NCI-H2029 (cell line): ENCODE data around the gene DMRTB1.

ENCODE experiments used
- DNase-seq: peaks from one replicate; lab custom pipeline; 2025; lab: John Stamatoyannopoulos, UW

Gene DMRTB1

DNA sequence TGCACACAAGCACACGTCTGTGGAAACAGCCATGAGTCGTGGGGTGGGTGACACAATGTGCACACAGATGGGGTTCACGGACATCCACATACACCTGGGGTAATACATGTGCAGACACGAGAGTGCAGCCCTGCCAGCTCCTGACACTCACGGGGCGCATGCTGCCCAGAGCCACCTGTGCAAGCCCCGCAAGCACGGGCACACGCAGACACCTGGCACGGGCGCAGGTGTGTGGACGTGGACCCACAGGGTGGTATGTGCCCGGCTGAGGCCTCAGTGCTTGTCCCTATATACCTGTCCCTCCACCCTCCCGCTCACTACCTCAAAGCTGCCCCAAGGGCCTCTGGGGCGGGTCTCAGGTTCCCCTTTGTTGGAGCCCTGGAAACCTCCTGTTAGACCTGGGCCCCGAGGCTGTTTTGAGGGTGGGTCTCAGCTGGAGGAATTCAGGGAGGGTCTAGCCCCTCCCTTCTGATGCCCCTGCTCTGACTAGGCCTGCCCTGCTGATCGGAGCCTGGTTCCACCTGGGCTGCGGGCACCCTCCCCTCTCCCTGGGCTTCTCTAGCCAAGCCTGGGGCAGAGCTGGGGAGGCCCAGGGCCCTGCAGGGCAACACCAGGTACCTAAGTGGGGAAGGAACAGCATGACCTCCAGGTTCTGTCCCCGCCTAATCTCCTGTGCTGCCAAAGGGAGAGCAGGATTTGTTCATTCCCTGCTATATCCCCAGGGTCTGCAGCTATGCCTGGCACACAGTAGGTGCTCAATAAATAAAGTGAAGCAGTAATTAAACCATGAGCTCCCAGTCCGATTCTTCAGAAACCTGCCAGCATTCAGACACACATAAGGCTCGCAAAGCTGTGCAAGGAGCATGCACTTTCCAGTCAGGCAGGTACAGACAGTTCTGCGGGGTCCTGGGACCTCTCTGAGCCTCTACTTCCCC is 49.1 kb downstream of the DMRTB1 start:
- no peak for DNase-seq

DNA sequence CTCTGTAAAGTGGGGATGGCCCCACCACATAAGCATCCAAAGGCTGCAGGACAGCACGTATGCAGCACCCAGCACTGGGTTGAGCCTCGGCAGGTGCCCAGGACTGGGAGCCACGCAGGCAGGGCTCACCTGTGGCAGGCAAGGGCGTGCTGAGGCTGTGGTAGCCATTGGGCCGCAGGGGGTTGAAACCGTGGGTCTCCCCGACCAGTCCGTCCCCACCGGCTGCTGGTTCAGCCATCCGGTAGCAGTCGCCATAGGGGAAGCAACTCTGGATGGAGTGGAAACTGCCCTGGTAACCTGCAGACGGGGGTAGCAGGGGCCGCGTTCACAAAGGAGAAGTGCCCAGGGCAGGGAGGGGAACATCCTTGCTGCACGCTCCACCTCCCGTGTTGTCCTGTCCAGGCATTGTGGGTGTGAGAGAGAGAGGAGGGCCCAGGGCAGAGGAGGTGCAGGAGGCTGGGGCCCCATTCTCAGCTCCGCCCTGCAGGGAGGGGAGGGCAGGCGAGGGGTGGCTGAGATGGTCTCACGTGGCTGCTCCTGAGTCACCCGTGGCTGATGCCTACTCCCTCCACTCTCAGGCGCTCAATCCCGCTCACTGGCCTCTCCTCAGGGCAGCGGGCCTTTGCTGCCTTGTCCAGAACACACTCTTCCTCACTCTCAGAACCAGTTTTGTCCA is 49.9 kb downstream of the DMRTB1 start:
- DNase-seq, result no peak

DNA sequence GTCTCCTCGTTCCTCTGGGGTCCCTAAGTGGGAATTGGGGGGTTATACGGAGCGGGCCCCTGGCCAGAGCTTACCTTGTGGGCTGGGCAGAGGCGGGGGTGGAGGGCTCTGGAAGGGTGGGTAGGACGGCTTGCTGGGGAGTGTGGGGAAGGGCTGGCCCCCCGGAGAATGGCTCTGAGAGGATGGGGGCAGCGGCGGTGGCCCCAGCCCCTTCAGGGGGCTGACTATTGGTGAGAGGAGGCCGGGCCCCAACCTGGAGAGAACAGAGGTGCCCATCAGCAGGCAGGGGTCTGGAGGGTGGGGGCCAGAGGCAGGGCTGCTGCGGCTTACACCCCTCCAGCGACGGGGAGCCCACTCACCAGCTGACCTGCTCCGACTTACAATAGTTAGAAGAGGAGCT is 50.6 kb downstream of the DMRTB1 start:
- DNase-seq, result no peak

DNA sequence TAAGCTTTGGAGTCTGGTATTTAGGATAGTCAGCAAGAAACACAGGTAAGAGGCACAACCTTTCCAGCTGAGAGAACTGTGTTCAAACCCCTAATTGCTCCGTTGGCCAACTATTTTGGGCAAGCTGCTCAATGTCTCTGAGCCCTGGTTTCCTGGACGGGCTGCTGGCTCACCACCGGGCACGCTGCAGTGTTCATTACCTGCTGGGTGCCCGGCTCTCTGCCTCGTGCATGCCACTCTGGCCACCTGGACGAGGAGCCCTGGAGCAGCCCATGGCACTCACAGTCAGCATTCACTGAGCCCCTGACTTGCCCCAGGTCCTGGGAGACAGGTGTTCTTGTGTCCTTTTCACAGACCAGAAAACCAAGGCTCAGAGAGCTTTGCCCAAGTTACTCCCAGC is 51.0 kb downstream of the DMRTB1 start:
- no peak for DNase-seq

DNA sequence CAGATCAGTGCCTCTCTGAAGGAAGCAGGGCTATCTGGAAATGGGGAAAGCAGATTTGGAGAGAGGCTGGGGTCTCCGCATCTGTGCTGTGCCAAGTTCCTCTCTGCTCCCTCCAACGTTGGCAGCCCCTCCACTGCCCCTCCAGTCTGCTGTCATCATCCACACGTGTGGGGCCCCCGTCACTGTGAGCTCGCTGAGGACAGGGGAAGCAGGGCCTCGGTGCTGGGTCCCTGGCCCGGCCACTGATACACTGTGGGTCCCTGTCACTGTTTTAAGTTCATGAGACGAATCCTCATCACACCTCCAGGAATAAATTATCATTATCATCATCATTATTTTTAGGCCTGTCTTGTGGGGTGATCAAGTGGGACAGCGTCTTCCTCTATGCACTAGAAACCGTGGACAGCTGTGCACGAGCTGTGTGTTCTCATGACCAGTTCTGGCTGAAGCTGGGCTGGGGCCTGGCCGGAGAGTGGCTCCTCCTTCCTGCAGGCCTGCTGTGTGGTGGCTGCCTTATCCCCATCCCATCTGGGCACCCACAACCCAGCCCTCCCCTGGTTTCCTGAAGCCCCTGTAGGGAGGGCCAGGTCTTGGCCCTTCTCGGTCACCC is 52.2 kb downstream of the DMRTB1 start:
- DNase-seq, result no peak

DNA sequence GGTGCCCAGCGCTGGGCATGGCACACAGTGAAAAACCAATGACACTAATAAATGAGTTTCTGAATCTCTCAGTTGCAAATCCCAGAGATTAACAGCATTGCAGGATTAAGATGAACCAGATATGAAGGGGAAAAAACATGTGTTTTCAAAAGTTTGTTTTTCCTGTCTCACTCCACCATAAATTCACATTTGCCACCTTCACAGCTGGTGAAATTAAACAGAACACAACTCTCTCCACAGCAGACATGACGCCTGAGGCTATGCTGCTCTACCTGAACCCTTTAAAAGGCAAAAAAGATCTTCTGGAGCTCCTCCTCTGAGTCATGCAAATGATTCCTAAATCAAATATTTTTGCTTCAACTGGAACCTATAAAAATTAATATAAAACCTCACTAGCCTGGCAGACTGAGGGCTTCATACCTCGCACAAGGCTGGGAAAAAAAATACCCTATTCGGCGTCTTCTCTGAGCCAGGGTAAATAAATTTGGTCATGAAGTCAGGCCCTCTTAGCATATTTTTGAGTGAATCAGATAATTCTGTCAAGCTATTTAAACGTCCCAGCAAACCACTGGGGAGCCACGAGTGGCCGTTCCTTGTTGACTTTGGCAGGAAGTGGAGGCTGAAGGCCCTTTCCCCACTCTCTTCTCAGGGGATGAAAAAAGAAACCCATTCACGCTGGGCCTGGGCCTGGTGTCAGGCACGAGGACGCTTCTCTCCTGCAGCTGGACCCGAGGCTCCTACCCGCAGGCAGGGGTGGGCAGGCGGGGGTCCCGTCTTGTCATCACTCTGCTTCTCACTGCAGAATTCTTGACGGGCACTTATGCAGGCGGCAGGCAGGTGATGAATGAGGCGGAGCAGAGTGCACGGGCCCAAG is 53.0 kb downstream of the DMRTB1 start:
- DNase-seq, result peak; percentile 88

DNA sequence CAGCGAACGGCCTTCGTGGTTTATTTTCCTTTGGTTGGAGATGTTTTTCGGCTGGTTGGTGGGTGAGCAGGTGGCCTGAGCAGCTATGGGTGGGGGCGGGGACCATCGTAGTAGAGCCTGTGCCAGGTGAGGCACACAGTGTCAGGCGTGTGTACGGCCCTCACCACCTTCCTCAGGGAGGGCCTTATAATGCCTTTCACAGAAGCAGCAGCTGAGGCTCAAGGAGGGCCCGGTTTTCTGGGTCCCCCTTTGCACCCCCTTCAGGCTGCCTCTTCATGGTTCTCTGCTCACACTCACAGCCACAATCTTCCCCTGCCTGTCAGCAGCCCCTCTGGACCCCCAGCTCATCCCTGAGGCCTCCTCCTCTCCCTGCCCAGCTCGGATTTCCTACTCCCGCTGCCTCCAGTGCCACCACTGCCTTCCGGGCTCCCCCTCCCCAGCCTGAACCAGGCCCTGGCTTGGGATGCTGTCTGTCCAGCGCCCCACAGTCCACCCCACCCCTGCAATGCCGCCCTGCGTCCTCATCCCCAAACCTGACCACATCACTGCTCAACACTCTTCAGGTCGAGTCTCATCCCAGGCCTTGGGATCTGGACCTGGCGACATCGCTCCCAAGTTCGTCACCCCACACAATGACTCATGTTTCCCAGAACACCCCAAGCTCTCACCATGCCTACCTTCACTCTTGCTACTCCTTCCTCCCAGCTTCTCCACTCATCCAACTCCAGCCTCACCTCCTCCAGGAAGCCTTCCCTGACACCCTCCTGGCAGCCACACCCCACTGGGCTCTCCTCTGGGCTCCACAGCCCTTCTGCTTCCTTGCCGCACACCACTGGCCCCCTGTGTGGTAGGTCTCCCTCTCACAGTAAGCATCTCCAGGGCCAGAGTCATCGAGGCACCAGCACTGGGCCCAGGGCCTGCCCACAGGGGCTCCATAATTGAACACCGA is 53.9 kb downstream of the DMRTB1 start:
- DNase-seq, result peak; percentile 82

DNA sequence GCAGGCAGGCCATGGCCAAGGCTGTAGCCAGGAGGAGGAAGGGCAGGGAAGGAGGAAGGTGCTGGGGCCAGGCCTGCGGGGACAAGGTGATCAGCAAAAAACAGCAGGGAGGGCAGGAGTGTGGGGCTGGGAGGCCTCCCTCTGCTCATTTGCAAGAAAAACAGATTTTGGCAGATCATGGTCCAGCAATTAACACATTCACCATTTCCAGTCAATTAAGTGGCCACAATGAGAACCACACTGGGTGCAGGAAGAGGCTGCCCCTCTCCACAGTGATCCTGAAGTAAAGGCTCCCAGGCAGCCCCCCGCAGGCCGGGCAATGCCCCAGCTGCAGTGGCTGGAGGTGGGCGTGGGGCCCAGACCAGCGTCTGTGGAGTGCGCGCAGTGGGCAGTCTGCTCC is 54.6 kb downstream of the DMRTB1 start:
- no peak for DNase-seq

DNA sequence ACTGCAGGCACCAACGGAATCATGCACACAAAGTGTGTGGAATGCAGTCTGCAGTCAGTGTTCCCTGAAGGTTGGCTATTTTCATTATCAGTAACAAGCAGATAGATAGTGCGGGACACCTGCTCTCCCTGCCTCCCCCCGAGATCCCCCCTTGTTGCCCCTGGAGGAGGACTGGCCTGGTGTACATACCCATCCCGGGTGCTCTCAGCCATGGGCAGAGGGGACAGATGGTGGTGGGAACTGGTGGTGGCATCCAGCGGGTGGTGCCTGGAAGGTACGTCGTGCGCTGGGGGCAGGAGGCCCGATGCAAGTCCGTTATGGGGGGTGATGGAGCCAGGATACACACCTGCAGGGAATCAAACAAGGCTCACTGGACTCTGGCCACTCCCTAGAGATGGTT is 55.2 kb downstream of the DMRTB1 start:
- DNase-seq, result no peak

DNA sequence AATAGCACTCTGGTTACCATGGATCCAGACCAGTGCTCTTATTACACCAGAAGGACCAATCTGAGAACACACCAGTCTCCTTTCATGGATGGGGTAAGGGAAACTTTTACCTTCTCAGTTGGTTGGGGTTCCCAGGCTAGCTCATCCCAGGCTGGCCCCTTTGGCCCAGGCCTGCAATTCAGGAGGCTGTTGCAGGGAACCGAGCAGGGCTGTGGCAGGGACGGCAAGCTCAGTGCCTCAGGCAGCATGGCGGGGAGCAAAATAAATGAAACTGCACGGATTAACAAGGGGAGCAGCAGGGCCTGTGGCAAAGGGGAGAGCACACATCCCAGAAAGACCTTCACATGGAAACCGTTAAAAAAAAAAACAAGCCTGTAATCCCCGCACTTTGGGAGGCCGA is 57.0 kb downstream of the DMRTB1 start:
- DNase-seq, result no peak
